Measurements from ENCODE around the gene PAGE4.

PAGE4 gene

DNA sequence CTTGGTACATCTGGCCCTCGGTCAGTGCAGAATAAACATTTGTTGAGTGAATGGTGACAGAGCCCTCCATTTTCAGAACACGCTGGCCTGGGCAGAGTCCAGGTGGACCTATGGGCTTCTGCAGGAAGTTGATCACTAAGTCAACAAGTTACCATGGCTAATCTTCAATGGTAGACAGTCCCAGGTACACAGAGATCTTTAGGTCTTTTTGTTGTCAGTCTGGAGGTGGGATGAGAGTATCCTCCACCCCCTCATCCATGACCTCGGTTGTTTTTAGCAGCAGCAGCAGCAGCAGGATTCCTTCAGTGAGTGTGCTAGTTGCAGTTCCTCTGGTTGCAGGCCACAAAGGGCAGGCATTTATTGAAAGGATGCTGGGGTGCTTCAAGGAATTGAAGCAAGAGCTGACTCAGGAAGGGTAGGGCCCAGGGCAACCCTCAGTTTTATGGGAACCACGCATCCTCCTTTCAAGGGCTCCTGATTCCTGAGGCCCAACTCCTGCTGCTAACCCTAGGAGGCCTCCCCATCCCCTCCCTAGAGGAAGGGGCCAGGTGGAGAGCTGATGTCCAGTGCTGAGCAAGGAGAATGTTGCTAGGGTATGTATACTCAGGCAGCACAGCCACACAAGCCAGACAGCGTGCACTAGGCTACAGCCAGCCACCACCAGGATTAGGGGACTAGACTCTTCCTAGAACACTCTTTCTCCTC, 48.4 kb downstream of the PAGE4 start:
- no peak for DNase-seq

- no peak for DNase-seq
Measured at GRCh38 chrX:49878128-49878833, 49.2 kb downstream of the PAGE4 start.

DNA sequence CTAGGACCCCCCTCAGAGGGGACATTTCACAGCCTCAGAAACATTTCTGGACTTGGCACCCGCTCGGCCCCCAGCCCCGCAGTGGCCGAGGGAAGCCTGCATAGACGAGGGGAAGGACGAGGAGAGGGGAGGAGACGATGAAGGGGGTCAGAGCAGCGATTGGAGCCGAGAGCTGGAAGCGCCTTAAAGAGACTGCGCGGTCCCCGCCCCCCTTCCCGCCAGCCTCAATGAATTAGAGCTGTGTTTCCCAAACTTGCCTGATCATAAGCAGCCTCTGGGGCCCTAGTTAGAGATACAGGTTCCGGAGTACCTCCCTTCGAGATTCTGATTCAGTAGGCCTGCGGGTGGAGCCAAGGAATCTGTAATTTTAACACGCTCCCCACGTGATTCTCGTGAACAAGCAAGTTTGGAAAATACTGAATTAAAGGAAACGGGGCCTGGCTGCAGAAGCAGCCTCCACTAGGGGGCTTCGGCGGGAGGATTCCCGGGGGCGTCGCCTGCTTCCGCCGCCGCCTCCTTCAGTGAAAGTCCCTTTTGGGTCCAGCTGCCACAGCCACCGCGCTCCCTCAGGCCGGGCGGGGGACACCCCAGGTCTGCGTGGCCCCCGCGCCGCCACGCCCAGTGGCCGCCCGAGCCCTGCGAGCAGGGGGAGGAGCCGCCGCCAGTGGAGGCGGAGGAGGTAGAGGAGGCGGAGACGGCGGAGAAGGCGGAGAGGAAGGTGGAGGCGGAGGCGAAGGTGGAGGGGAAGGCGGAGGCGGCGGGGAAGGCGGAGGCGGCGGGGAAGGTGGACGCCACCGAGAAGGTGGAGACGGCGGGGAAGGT, 49.9 kb downstream of the PAGE4 start, which contains the start of gene USP27X:
TSS of gene USP27X (plus strand) at position 651 of the 822 bp plus-strand sequence. CDS start 824 bp downstream, outside the sequence.
- DNase-seq = peak; percentile 63

DNA sequence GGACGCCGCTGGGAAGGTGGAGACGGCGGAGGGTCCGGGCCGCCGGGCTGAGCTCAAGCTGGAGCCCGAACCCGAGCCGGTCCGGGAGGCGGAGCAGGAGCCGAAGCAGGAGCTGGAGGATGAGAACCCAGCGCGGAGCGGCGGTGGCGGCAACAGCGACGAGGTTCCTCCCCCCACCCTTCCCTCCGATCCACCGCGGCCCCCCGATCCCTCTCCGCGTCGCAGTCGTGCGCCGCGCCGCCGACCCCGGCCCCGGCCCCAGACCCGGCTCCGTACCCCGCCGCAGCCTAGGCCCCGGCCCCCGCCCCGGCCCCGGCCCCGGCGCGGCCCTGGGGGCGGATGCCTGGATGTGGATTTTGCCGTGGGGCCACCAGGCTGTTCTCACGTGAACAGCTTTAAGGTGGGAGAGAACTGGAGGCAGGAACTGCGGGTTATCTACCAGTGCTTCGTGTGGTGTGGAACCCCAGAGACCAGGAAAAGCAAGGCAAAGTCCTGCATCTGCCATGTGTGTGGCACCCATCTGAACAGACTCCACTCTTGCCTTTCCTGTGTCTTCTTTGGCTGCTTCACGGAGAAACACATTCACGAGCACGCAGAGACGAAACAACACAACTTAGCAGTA, 50.7 kb downstream of the PAGE4 start:
- DNase-seq = no peak

GRCh38 chrX:49880668-49881067, 51.6 kb downstream of the PAGE4 start:
- DNase-seq = no peak
